NCI-H226 (cell line): ENCODE results near the gene DOK1.

ENCODE experiments used
- DNase-seq: peaks from one replicate; pipeline ENCODE4 v3.0.0-alpha.2; 2015

Gene DOK1

DNA sequence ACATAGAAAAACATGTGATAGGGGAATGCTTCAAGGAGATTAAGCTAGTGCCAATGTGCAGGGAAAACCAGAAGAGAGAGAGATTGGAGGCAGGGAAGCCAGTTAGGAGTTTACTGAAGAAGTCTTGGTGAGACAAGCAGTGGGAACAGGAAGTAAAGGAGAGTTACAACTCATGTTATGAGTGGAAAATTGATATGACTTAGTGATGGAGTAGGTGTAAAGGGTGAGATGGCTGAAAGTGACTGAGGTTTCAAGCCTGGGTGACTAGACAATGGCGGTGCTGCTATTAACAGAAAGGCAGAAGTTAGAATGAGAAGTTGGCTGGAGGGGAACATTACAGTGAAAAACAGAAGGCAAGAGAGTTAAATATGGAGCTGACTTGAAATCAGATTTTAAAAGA lies 16.5 kb downstream of the DOK1 start:
- DNase-seq: no peak

DNA sequence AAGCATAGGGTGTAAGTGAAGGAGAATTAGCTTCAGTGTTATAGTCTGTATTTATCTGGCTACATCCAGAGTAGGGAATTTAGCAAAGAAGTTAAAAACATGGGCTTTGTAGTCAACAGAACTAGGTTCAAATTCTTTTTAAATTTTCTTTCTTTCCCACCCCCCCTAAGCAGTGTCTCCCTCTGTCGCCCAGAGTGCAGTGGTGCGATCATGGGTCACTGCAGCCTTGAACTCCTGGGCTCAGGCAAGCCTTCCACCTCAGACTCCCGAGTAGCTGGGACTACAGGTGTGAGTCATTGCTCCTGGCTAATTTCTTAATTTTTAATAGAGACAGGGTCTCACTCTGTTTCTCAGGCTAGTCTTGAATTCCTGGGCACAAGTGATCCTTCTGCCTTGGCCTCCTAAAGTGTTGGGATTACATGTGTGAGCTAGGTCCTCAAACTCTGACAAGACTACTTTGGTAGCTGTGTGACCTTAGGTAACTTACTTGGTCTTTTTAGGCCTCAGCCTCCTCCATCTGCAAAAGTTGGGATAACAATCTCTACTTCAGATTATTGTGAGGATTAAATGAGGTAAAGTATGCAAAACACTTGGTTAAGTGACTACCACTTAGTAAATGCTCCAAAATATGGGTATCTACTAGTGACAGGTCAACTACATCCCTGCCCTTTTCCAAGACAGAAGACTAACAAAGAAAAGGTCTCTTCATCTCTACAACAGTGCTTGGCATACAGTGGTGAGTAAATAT lies 17.8 kb downstream of the DOK1 start:
- no peak for DNase-seq

DNA sequence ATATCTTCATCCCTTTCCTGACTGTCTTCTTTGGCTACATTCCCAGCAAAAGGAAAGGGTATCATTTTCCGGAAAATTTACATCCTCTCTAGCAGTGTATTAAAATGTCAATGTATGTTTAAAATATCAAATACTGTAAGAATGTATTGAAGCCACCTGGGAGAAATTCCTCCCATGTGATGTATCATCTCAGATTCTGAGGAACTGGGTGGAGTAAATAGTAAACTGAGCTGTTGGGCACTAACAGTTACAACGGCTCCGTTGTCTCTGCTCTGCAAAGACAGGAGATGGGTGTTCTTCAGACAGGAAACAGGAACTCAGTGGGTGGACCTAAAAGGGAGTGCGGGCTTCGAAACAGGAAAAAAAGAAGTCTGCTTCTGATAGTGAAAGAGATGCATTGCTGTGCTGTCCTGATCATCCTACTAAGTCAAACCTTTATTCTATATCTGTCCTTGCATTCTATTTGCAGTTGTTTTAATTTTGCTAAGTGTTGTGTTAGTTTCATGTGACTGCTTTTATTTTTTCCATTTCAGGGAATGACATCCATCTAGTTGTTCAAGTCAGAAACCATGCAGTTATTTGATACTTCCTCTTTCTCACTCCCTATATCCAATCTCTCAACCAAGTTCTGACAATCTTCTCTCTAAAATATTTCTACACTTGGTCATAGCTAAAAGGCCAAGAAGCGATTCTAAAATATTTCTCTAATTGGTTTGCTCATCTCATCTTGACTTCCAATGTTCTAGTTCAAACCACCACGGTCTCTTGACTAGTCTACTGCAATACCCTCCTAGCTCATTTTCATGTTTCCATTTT lies 19.4 kb downstream of the DOK1 start:
- DNase-seq: peak; percentile 94

DNA sequence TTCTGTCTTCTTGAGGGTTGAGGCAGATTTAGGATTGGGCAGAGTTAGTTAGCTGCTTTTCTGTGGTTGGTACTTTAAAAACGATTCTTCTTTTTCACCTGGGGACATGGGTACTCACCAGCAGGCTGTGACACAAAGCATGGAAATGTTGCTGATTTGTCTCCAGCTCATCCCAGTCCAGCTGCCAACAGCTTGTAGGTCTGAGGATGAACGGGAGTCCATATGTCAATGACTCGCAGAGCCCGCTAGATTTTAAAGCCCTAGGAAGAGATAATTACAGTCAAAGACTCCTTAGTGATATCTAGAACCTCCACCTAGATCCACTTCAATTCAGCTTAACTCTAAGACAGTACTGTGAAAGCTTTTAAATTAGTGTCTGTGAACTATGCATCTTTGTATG lies 20.8 kb downstream of the DOK1 start:
- no peak for DNase-seq

DNA sequence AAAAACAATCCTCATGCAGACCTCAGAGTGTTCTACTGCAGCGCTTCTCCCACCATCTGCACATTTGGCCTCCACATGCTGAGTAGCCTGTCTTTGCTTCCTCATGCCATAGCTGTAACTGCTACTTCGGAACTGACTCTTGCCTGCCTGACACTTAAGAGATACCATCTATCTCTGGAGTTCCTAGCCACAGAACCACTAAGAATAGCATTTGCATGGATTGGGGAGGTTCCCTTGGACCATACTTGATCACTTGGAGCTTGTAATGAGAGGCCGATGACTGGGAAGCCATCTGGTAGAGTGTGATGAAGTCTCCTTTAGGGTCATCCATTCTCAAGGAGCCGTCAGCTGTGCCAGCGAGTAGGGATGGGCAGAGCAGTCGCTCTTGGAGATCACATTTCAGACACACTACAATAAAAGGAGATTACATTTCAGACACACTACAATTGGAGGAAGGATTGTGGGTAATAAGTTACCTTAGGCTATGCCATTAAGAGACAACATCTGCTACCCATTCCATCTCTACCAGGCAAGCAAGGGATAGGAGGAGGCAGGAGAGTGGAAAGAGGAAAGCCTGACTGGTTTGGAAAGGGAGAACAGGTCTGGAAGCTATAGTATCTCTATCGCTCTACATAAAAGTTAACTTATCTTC lies 21.8 kb downstream of the DOK1 start:
- DNase-seq: no peak

DNA sequence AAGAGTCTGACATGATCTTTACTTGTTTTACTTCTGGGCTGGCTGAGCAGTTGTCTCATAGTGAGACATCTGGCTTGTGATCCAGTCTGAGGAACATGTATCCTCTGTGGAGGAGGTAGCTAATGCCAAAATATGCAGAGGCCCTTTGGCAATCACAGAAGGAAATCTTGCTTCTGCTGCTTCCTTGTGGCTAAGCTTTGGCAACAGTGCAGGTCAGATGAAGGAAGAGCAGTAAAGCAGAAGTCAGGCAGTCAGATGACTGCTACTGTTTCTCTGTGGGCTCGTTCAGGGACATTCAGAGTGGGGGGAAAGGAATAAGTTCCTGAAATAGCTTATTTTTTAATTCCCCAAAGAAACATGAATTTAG lies 22.3 kb downstream of the DOK1 start:
- peak; percentile 80 for DNase-seq

DNA sequence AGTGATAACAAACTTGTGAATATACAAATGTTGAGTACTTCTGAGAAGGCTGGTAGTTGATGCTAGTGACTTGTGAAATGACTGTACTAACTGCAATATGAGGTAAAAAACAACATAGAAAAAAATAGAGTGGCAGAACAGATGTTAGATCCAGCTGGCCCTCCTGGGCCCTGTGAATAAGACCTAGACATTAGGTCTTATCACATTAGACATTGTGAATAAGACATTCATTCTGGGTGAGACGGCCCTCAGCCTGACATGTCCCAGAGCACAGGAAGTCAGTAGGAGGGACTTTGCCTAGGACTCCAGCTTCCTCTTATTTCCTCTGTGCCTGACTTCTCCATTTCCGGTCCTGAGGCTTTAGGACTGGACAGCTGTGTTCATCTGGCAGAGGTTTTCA lies 22.9 kb downstream of the DOK1 start:
- peak; percentile 65 for DNase-seq

DNA sequence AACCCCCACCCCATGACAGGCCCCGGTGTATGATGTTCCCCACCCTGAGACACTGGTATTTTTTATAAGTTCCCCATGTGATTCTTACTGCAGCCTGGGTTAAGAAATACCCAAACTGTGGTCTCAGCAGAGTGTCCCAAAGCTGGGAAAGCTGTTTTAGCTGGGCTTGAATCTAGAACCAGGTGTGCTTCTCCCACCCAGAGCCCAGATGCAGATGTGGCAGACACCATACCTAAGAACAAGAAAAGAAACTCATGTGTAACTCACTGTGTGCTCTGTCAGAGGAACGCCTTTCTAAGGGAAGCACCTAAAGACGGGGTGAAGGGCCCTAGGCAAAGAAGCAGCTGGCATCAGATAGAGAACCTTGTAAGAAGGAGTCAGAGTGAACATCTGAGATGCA lies 23.9 kb downstream of the DOK1 start:
- no peak for DNase-seq

DNA sequence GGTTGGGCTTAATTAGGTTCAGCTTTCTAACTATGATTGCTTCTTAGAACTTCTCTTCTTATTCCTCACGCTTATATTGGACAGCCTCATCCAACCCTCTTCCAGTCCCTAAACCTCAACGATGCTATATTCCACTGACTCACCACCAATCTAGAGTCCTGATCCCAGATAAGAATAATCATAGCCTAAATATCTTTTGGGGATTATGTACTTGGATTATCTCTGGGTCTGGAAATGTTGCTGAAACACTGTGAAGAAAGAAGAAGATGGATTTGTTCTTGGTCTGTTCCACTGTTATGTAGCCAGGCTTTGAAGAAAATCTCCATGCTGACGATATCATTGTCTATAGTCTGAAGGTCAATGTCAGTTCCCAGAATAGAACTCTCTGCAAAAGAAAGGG lies 26.9 kb downstream of the DOK1 start:
- no peak for DNase-seq

DNA sequence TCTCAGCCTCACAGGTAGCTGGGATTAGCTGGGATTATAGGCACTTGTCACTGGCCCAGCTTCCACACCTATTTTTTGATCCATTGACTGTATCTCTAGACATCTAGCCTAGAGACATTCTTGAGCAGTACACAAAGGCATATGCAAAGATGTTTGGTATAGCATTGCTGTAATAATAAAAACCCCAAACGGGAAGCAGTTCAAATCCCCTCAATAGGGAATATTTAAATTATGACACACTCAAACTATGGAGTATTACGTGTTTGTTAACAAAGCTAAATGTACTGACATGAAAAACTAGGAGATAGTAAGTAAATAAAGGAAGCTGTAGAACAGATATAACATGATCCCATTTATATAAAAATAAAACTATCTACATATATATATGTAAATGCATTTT lies 27.7 kb downstream of the DOK1 start:
- no peak for DNase-seq

DNA sequence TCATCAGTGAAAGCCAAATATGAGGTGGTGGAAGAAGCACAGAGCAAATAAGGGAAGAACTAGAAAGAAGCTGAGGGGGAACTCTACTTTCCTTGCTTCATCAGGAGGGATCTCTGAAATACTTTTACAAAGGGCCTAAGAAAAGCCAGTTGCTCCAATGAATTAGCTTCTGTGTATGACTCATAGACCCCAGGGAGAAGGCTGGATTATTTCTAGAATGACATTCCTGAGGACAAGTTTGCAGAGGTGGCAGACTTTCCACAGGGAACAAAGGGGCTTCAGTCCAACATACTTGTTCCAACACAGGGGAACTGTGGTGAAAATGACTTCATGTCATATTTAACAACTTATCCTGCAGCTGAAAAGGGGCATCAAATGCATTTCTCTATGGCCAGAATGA lies 29.0 kb downstream of the DOK1 start:
- DNase-seq: no peak

DNA sequence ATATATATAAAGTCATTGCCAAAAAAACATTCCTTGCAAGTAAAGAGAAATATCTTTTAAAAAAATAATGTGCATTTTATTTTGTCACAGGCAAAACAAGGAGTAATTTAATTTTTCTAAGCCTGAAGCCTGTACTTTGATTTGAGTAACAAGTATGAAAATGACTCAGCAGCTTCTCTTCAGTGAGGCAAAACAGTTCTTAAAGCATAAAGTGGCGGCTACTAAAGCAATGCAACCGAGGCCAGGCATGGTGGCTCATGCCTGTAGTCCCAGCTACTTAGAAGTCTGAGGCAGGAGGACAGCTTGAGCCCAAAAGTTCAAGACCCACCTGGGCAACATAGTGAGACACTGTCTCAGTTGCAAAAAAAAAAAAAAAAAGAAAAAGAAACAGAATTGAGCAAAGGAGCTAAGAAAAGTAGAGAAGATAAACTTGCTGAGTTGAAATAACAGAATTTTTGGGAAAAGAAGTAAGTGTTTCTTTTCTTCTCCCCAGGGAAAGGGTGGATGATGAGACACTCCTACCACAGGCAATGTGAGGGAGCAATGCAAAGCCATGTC lies 29.6 kb downstream of the DOK1 start:
- no peak for DNase-seq

DNA sequence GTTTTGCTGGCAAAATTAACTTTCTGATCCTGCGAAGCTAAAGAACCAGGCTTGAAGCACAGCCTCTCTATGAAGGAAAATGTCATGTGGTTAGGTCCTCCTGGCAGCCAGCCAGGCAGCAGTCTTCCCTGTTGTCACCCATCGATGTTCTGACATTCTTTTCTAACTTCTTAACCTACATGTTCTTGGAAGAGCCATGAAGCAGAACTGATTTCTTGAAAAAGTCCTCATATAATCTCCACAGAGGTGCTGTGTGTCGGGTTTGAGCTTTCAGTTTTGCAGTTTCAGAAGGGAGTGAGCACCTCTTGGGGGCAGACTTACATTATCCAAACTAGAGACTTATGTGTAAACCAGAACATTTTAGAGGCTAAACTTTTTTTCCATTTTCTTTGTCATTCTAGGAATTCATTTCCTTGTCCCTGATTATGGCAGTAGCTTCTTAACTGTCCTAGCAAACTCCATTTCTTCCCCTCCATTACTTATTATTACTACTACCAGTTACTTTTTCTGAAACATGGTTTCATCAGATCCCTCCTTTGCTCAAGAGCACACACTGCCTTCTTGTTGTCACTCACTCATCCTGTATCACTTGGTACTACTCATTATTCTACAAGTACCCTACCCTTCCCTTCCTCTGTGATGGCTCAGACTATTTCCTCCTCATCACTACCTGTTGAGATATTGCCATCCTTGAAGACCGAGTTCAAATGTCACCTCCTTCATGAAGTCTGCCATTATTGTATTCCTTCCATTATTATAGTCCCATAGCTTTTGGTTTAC lies 31.1 kb downstream of the DOK1 start:
- DNase-seq: no peak

DNA sequence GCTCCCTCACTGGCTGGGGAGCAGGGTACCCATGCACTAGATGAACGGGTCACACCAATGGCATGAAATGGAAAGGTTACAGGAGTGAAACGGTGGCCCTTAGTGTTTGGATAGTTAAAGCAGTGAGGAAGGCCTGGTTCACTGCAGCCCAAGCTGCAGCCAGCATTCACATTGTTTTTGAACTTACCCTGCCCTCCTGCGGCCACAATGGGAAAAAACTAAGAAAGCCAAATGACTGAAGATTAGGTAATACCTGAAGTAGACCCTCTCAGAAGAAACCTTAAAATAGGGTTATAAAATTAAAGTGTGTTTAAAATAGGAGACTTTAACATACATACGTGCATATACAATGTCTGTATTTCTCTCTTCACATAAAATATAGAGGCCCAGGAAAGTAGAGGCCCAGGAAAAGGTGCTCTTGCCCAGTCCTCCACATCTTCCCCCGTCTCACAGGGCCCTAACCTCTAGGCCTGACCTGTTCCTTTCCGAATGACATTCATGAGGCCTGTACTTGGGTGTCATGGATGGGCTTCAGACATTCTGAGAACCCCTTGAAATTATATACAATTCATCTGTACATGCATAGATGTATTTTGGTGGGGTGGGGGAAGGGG lies 33.3 kb downstream of the DOK1 start:
- DNase-seq: peak; percentile 46

DNA sequence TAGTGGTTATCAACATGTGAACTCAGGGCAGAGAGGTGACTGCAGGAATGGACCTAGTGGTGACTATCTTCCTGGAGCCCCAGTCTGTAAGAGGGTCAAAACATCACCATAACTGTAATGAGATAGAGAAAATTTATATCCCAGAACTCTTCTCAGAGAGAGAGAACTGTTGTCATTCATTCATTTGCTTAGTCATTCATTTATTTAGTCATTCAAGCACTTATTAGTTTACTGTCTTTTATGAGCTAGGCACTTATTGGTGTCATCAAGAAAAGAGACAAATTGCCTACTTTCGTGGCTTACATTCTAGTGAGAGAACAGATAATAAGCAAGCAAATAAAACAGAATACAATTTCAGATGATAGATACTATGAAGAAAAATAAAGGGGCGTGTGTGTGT lies 34.1 kb downstream of the DOK1 start:
- DNase-seq: no peak

DNA sequence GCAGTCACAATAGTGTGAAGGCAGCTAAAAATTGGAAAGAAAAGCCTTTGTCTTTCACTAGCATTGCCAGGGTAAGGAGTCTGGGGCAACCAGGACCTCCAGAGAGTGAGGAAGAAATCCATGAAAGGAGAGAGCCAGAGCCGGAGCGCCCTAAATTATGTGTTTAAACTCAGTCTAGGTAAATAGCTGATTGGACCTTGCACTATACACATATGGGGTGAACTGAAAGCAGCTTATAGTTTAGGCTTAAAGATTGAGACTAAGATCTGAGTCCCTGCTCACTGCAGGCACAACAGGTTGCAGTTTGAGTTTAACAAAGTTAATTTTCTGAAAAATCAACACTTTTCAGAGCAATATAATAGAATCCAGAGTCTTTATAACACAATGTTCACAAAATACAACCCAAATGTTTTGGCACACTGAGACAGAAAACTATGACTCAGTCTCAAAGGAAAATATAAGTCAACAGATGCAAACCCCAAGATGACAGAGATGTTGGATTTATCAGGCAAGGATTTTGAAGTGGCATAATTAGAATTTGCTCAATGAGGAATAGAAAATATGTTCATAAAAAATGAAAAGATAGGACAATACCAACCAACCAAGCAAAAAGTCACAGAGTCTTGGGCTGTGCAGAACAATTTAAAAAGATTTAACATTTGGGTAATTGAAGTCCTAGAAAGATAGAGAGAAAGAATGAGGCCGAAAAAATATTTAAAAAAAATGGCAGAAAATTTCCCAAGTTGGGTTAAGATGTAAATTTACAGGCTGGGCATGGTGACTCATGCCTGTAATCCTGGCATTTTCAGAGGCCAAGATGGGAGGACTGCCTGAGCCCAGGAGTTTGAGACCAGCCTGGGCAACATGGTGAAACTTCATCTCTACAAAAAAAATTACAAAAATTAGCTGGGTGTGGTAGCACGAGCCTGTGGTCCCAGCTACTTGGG lies 39.6 kb downstream of the DOK1 start:
- no peak for DNase-seq

DNA sequence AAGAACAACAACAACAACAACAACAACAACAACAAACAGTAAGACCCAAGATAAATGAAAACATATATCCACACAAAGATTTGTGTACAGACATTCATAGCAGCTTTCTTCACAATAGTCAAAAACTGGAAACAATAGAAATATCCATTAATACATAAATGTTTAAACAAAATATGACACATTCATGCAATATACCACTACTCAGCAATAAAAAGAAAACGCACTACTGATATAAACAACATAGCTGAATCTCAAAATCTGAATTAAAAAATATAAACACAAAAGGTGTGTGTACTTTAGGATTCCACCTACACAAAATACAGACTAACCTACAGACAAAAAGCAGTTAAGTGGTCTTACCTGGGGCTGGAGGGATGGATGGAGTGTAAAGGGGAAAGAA lies 42.1 kb downstream of the DOK1 start:
- no peak for DNase-seq

DNA sequence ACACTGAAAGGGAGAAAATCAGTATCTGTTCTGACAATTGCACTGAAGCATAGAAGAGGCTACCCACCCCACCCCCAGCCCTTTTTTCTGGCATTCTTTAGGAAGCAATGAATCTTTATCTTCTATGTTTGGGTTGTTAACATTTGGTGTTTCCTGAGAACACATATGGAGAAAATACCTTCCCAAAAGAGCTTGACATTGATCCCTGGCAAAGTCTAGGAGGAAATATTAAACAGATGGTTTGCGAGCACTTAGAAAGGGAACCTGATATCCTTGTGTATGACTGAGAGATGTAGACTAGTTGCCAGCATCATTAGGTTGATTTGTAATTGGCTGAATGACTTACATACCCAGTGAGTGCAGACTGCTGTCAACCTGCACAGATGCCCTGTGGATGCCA lies 42.9 kb downstream of the DOK1 start:
- no peak for DNase-seq

DNA sequence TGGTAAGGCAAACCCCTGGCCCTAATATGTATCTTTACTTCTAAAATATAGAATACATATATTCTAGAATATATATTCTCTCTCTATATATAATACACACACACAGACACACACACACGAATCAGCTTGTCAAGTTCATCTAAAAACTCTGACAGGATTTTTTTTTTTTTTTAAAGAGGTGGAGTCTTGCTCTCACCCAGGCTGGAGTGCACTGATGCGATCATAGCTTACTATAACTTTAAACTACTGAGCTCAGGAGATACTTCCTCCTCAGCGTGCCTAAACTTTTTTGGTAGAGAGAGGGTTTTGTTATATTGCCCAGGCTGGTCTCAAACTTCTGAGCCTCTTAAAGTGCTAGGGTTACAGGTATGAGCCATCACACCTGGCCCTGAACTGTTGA lies 45.2 kb downstream of the DOK1 start:
- DNase-seq: no peak

DNA sequence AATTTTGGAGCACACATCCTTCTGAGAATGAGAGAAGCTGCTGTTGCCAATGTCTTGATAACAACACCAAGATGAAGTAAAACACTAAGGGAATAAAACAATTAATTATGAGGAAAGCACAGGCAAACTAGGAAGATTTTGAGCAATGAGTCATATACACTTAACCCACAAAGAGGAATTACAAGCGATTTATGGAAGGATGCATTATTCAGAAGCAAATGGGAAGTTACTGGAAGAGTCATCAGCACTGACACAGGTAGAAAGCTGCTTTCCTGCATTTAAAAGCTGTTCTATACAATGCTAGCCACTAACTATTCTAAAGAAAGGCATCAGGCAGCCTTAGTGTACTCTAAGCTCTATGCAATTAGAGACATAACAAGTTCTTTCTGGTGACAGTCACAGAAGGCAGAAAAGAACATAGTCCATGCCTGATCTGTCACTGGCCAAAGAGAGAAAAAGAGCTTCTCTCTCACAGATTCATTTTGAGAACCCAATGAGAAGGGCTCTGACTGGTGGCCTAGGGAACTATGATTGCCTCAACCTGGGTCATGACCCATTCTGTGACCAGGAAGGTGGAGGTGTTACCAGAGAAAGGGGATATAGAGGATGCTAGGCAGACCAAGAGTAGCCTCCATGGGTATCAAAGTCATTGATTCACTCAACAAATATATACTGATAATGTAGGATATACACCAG lies 48.2 kb downstream of the DOK1 start:
- DNase-seq: peak; percentile 67
